HepG2 (cell line): Measurements from ENCODE around the gene CHRNG. TPM values are rescaled to one million over a fixed set of nuclear protein-coding genes. Genes with fewer than 3 reads are reported as not detected.

Experiments used
- ASH2L ChIP-seq: fragments of 300-600, 200-600 bp; sonication (generic); IDR thresholded peaks from 2 replicates; pipeline ENCODE4 v1.7.0; 2017; ENCODE audit warnings: low read depth, mild to moderate bottlenecking, moderate library complexity, mixed read lengths, low read length; ENCODE audit not compliant: insufficient read length
- ELK4 ChIP-seq: sonication (generic); formaldehyde crosslinking; IDR thresholded peaks from 2 replicates; pipeline ENCODE4 v1.9.0; 2021; ENCODE audit warnings: missing genetic modification reagents, borderline replicate concordance
- EP300 ChIP-seq, 3 experiments: sonication (generic) in 1 of 3; formaldehyde crosslinking in 1 of 3; IDR thresholded peaks; 2 replicates each; pipeline versions ENCODE4 v1.5.1 to v1.6.1; 2011 to 2020; ENCODE audit warnings: low read depth in 2 of 3, low read length in 2 of 3, borderline replicate concordance in 1 of 3, improper control_type of control experiment in 1 of 3, mild to moderate bottlenecking in 1 of 3, missing genetic modification reagents in 1 of 3, moderate library complexity in 1 of 3
- ETV6 ChIP-seq: sonication (generic); formaldehyde crosslinking; conservative IDR thresholded peaks from 2 replicates; pipeline ENCODE4 v1.4.0; 2020; ENCODE audit warnings: missing genetic modification reagents
- MYC ChIP-seq: sonication (generic); formaldehyde crosslinking; IDR thresholded peaks from 2 replicates; pipeline ENCODE4 v1.9.0; 2021; ENCODE audit warnings: missing genetic modification reagents, borderline replicate concordance
- RFXANK ChIP-seq: IDR thresholded peaks from 2 replicates; pipeline ENCODE4 v1.6.1; 2016
- TBX3 ChIP-seq: fragments of 450-650 bp; IDR thresholded peaks from 2 replicates; pipeline ENCODE4 v1.6.1; 2017; ENCODE audit warnings: antibody characterized with exemption, mild to moderate bottlenecking, inconsistent platforms, borderline replicate concordance
- ZFP62 ChIP-seq: sonication (generic); formaldehyde crosslinking; IDR thresholded peaks from 2 replicates; pipeline ENCODE4 v1.4.0; 2020; ENCODE audit warnings: missing genetic modification reagents
- ZNF253 ChIP-seq: sonication (generic); formaldehyde crosslinking; IDR thresholded peaks from 2 replicates; pipeline ENCODE4 v1.8.0; 2022; ENCODE audit warnings: mild to moderate bottlenecking, missing genetic modification reagents, borderline replicate concordance
- ZNF501 ChIP-seq: sonication (generic); formaldehyde crosslinking; IDR thresholded peaks from 2 replicates; pipeline ENCODE4 v1.5.1; 2020; ENCODE audit warnings: mild to moderate bottlenecking, moderate library complexity, missing genetic modification reagents
- ZNF574 ChIP-seq: sonication (generic); formaldehyde crosslinking; IDR thresholded peaks from 2 replicates; pipeline ENCODE4 v1.4.0; 2020; ENCODE audit warnings: missing genetic modification reagents
- polyA plus RNA-seq, 8 experiments: library from polyadenylated mRNA; depleted of rRNA in 3 of 8; stranded (reverse) in 7 of 8; unstranded in 1 of 8; fragments of >200 nt; fragmentation: Illumina TruSeq in 4 of 8; extraction: Trizol in 4 of 8; gene quantifications; 2 replicates each; pipeline versions ENCODE4 v1.2.1 to v1.2.3, GENCODE V29; 2011 to 2016; ENCODE audit warnings: low read depth in 4 of 8, missing spikeins in 1 of 8, mixed read lengths in 1 of 8; ENCODE audit not compliant: insufficient read depth in 1 of 8
- total RNA-seq, 5 experiments: library from RNA; depleted of rRNA; stranded (reverse); fragments of >200 nt; fragmentation: Illumina TruSeq; extraction: Trizol; gene quantifications; 2 replicates each; pipeline ENCODE4 v1.2.3, GENCODE V29; 2016; ENCODE audit warnings: low read depth in 1 of 5
- TF ChIP-seq, protein P1 (sequence below): sonication (generic); formaldehyde crosslinking; IDR thresholded peaks from 2 replicates; pipeline ENCODE4 v1.4.0; 2020; ENCODE audit warnings: mild to moderate bottlenecking, missing genetic modification reagents
- TF ChIP-seq, protein P2 (sequence below): fragments of 450-650 bp; IDR thresholded peaks from 2 replicates; pipeline ENCODE4 v1.6.1; 2016

The CHRNG gene
- total and polyA plus RNA-seq, 2 of the 13 experiments (the other 11 are each of a cell fraction or from before 2014, with no cell fraction given) = not detected

- no peak for TF ChIP-seq ZNF574 (CRISPR knock-in tag)
- TF ChIP-seq RFXANK (CRISPR knock-in tag) = no peak
- TF ChIP-seq TBX3 = no peak
- TF ChIP-seq, protein P1, sequence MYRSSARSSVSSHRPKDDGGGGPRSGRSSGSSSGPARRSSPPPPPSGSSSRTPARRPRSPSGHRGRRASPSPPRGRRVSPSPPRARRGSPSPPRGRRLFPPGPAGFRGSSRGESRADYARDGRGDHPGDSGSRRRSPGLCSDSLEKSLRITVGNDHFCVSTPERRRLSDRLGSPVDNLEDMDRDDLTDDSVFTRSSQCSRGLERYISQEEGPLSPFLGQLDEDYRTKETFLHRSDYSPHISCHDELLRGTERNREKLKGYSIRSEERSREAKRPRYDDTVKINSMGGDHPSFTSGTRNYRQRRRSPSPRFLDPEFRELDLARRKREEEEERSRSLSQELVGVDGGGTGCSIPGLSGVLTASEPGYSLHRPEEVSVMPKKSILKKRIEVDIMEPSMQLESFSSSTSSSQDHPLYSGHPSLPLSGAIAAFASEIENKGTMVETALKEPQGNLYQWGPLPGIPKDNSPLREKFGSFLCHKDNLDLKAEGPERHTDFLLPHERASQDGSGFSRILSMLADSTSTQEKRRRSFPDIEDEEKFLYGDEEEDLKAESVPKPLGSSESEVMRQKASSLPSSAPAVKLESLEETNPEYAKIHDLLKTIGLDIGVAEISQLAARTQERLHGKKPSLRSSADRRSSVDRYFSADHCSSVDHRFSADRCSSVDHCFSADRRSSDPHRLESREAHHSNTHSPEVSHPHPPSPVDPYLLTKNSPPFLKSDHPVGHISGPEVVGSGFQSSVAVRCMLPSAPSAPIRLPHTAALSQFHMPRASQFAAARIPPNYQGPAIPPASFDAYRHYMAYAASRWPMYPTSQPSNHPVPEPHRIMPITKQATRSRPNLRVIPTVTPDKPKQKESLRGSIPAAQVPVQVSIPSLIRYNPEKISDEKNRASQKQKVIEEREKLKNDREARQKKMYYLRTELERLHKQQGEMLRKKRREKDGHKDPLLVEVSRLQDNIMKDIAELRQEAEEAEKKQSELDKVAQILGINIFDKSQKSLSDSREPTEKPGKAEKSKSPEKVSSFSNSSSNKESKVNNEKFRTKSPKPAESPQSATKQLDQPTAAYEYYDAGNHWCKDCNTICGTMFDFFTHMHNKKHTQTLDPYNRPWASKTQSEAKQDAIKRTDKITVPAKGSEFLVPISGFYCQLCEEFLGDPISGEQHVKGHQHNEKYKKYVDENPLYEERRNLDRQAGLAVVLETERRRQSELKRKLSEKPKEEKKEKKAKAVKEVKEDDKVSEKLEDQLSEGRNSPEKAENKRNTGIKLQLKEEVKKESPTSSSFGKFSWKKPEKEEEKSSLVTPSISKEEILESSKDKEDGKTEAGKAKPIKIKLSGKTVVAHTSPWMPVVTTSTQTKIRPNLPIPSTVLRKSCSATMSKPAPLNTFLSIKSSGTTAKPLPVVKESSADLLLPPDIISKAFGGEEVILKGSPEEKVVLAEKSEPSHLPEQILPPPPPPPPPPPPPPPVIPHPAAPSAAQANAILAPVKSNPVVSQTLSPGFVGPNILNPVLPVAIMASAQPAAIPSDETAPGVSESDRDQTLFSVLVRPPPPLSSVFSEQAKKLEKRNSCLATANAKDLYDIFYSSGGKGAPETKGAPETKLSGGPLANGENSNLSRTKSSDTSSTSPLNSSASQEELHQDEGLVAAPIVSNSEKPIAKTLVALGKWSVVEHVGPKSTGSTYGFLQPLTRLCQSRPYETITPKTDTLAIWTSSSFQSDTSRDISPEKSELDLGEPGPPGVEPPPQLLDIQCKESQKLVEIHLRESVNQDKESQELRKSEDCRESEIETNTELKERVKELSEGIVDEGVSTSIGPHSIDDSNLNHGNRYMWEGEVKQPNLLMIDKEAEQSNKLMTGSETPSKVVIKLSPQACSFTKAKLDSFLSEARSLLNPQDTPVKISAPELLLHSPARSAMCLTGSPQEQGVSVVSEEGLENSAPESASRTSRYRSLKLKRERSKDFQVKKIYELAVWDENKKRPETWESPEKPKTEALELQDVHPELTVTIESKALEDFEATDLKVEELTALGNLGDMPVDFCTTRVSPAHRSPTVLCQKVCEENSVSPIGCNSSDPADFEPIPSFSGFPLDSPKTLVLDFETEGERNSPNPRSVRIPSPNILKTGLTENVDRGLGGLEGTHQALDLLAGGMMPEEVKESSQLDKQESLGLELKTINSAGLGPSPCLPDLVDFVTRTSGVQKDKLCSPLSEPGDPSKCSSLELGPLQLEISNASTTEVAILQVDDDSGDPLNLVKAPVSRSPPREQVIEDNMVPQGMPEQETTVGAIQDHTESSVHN = no peak
- no peak for TF ChIP-seq ELK4
- no peak for TF ChIP-seq ZNF501
- TF ChIP-seq EP300 (IDR thresholded peaks at IDR 0.05; ENCODE audit: low read depth in 2 of 2, low read length in 2 of 2) = no peak
- no peak for TF ChIP-seq EP300 (CRISPR knock-in tag; IDR thresholded peaks at IDR 0.05; ENCODE audit: borderline replicate concordance)
- TF ChIP-seq ETV6 (CRISPR knock-in tag) = no peak
- TF ChIP-seq MYC (CRISPR knock-in tag) = peak; percentile 23; the same call in 1 of the 2 replicates
- no peak for TF ChIP-seq ZFP62
- TF ChIP-seq, protein P2, sequence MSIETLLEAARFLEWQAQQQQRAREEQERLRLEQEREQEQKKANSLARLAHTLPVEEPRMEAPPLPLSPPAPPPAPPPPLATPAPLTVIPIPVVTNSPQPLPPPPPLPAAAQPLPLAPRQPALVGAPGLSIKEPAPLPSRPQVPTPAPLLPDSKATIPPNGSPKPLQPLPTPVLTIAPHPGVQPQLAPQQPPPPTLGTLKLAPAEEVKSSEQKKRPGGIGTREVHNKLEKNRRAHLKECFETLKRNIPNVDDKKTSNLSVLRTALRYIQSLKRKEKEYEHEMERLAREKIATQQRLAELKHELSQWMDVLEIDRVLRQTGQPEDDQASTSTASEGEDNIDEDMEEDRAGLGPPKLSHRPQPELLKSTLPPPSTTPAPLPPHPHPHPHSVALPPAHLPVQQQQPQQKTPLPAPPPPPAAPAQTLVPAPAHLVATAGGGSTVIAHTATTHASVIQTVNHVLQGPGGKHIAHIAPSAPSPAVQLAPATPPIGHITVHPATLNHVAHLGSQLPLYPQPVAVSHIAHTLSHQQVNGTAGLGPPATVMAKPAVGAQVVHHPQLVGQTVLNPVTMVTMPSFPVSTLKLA = no peak
- TF ChIP-seq ASH2L = peak; percentile 36
- TF ChIP-seq ZNF253 = peak; percentile 69; the same call in 1 of the 2 replicates
Measured at GRCh38 chr2:232523682-232524597, 15.6 kb upstream of the CHRNG start (continued).
